Measurements from ENCODE around the gene RIBC1.

DNA sequence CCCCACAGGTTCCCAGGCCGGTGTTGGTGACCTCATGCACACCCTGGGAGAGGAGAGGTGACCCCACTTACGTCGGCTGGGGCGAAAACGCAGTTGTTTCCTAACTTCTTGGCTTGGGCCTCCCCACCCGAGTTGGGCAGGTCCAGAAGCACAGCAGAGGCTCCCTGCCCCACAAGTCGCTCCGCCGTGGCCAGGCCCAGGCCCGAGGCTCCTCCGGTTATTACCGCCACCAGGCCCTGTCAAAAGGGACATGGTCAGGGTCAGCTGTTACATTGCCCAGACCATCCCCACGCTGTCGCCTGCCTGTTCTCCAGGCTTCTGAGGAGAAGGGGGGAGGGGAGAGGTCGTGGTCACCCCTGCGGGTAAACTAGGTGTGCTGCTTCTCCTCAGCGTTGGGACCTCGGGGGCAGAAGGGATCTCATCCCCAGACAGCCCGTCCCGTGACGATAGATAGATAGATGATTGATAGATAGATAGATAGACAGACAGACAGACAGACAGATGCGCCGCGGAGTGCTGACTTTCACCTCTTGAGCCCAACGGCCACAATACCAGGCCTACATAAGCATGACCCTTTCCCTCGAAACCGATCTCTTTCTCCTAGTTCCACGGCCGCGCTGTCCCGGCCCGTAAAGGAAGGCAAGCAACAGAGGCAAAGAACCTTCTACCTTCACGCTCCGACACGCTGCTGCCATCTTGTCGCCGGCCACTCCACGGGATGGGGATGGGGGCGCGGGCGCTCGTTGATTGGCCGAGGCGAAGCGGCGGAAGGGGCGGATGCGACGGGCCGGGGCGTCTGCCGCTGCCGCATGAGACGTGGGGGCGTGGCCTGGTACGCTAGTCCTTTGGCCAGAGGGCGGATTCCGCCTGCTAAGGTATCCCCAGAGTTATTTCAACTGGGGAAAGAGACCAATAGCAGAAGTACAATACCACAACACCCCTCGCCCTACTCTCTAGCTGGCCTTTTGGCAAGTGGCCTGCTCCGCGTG, 11.3 kb downstream of the RIBC1 start, which contains the start of gene HSD17B10:
- TF ChIP-seq, protein P1, sequence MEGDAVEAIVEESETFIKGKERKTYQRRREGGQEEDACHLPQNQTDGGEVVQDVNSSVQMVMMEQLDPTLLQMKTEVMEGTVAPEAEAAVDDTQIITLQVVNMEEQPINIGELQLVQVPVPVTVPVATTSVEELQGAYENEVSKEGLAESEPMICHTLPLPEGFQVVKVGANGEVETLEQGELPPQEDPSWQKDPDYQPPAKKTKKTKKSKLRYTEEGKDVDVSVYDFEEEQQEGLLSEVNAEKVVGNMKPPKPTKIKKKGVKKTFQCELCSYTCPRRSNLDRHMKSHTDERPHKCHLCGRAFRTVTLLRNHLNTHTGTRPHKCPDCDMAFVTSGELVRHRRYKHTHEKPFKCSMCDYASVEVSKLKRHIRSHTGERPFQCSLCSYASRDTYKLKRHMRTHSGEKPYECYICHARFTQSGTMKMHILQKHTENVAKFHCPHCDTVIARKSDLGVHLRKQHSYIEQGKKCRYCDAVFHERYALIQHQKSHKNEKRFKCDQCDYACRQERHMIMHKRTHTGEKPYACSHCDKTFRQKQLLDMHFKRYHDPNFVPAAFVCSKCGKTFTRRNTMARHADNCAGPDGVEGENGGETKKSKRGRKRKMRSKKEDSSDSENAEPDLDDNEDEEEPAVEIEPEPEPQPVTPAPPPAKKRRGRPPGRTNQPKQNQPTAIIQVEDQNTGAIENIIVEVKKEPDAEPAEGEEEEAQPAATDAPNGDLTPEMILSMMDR (IDR thresholded peaks at IDR 0.05) = no peak
- TF ChIP-seq POLR2A (IDR thresholded peaks at IDR 0.05) = peak; percentile 26 to 52

Data from uterus (tissue), 2 donors.